Activated naive CD4-positive, alpha-beta T cell treated with Interleukin-2 at 50 U/mL for 16 hours (primary cell): ENCODE results near the gene PGBD5.
"Not testable (repeated sequence)": the region's sequence is repeated elsewhere in the genome, so short reads cannot be mapped to it uniquely, and the experiment has no call there.

ENCODE experiments used
- DNase-seq: peaks from one replicate; pipeline ENCODE4 v3.0.0-alpha.2; 2020

Gene PGBD5

DNA sequence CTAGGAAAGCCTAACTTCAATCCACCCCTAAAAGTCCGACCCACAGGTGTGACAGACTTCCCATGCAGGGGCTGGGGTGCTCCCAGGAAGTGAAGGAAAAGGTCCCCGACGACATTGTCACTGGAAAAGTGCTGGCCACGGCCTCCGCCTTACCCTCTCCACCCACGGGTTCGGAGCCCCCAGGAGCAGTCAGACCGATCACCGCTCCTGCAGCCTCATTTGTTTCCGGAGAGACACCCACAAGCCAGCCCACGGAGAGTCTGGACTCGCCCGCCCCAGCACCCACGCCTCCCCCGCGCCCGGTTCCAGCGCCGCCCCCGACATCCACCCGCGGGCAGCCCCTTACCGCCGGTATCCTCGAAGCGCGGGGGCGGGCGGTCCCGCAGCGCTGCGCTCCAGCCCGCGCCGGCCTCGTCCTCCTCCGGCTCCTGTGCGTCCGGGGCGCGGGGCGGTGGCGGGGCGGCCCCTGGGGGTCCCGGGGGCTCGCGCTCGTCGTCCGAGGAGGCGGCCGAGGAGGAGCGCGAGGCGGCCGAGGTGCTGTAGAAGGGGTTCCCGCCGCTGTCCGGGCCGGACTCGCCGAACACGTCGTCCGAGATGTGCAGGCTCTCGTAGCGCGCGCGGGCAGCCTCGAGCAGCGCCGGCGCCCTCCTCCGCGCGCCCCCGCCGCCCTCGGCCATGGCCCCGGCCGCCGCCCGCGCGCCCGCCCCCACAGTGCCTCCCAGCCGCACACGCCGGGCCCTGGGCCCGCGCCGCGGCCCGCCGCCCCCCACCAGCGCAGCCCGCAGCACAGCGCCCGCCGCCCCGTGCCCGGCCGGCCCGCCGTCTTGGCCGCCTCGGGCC, 660 bp downstream of the PGBD5 start:
- DNase-seq, result no peak

DNA sequence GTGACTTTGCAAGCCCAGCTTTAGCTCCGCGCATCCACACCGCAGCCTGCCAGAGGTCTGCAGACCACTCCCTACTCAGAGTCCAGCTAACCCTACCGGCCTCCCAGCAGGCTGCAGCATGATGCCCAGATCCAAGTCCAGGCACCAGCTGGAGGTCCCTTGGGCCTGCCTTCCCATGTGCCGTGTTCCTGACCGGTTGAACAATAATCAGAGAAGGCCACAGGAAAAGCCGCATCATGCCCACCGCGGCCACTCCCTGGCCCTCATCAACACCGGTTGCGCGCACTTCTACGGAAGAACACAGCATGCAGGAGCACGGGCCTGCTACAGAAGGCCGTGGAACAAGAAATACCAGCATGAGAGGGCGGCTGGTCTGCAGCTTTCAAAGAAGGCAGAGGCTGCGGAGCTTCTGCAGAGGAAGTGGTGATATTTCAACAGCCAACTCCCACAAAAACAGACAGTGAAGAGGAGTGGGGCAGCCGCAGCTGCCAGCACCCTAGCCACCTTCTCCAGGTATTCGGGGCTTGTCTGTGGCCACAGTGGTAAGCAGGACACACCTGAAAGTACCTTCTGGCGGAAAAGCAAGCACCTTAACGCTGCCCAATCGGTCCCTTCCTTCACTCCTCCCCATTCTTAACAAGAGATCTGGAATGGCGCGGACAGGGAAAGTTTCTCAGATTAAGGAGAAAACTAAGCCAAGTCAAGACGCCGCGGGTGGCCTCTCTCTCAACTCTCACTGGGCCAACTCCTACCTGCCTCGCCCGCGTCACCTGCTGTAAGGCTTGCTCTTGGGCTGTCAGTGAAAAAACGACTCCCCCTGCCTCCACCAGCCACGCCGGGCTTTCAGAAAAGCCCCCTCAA, 1.5 kb downstream of the PGBD5 start:
- DNase-seq, result no peak

DNA sequence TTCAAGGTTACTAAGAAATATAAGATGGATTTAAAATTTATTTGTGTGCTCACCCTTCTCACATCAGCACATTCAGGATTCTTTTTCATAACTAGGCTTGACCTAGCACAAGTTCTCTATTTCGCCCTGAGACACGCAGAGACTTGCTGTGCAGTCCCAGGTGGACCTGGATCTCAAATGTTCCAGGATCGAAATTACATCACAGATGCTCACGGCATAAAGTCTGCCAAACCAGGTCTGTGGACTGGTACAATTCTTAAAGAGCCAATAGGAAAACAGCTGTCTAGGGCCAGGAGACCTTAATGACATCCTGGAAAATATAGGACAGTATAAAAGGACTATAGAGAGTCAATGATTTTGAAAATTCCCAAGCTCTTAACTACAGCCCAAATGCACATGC, 2.2 kb downstream of the PGBD5 start:
- no peak for DNase-seq

DNA sequence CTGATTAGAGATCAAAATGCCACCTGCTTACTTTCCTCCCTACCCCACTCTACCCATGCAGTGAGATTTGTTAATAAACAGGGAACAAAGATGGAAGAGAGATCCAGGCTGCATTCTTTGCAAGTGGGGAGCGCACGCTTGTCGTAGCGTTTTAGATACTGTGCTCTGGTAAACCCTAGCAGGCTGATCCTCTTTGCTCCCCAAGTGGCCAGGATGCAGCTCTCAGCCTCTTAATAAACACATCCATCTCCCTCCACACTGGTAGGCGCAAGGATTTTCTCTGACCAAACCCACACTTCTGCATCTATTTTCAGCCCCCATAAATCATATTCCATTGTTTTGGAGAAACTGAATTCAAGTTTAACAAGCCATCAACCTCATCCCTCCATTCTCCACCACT, 2.9 kb downstream of the PGBD5 start:
- DNase-seq, result no peak

DNA sequence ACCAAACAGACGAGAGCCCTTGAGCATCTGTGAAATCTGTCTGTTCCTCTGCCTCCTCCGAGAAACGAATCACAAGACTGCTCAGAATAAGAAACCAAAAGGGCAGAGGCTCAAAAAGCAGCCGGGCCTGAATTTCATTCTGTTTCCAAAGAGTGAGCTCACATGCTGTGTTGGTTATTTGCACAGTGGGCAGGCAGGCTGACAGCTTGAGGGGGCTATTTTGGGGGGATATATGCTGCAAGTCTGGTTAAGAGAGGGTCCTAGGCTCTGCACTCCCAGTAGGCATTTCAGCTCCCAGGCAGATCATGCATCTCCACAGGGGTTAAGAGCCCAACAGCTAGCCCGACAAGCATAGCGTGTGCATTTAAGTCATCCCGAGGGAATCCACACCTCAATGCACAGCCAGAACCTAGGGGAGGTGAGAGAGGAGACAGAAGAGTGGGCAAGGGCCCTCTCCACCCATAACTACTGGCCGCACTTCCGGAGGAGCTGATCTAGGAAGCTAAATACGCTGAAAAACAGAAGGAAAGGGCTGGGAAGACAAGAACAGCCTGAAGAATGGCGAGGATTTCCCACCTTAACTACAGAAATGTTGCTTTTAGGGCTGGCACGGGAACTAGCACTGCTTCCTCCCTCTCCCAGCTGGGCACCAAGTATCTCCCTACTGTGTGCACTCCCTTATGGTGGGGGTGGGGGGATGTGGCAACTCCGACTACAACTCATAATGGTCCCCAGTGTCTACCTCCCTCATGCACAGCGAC, 3.7 kb downstream of the PGBD5 start:
- DNase-seq, result no peak

DNA sequence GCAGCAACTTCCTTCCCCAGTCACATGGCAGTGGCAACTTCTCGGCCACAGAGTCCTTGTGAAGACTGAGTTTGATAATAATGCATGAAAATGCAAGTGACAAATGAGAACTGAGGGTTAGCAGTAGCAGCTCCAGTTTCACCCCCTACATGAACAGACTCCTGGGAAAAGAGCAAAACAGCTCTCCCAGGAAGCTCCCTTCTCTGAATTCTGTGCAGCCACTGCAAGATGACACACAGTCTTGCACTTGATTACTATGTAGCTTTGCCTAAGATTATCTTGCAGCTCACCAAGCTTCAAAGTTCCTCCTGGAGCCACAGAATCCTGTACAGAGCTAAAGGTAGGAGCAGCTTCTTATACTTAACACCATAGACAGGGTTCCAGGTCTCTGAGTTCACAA, 4.7 kb downstream of the PGBD5 start:
- DNase-seq, result no peak

DNA sequence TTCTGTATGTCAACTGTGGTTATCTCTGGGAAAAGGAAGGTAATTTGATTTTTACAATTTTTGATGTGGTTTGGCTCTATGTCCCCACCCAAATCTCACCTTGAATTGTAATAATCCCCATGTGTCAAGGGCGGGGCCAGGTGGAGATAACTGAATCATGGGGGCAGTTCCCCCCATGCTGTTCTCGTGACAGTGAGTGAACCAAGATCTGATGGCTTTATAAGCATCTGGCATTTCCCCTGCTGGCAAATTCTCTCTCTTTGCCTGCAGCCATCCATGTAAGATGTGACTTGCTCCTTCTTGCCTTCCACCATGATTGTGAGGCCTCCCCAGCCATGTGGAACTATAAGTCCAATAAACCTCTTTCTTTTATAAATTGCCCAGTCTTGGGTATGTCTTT, 5.8 kb downstream of the PGBD5 start:
- DNase-seq, result not testable (repeated sequence)

DNA sequence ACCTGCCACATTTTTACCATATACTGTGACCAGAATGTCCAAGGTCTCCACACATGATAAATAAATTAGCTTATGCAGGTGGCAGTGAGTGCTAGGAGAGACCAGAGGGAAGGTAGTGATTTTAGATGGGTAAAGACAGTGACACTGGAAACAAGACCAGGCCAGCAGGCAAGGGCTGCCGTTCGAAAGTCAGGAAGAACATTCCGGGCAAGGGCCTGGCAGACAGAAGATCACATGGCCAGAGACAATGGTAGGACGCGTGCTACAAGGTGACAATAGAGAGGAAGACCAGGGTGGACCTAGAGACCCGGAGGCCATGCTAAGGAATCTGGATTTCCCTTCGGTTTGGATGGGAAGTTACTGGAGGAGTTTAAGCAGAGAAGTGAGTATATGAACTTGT, 9.7 kb downstream of the PGBD5 start:
- DNase-seq, result no peak

DNA sequence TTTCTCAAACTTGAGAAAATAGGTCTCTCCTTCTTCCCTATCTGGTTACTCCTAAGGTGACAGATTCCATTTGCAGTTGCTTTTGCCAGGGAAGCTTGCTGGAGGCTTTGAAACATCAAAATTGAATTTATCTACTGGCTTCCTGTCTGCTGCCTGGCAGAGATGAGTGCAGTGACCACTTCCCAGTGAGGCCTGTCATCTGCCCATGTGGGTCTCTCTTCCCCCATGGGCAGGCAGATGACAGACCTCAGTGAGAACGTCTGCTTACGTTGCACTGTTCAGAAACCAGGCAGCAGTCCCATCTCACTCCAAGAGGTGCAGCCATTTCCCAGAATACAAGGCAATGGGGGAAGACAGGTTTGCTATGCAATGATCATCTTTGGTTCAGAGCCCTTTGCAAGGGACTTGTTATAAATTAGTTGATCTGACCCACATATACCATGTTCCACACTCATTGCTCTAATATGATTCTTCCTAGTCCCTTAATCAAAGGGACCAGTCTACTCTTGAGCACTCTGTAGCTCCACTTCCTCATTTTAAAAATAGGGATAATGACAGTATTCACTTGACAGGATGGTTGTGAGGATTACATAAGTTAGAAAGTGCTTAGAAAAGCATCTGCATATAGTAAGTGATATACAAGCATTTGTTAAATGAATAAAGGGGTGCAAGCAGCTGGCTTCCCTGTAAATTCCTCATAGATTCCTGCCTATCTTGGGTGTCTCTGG, 10.6 kb downstream of the PGBD5 start:
- no peak for DNase-seq

DNA sequence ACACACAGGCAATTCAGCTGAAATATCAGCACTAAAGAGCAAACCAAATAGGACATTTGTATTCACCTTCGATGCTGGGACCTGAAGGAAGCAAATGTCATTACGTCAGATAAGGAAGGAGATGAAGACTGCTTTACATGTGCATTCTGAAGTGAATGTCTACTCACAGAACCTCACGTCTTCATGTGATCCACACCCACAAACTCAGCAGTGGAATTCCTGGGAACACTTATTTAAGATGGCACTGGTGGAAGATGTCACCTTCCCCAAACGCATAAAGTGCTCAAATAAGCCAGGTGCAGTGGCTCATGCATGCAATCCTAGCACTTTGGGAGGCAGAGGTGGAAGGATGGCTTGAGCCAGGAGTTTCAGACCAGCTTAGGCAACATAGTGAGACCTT, 11.4 kb downstream of the PGBD5 start:
- DNase-seq, result no peak

DNA sequence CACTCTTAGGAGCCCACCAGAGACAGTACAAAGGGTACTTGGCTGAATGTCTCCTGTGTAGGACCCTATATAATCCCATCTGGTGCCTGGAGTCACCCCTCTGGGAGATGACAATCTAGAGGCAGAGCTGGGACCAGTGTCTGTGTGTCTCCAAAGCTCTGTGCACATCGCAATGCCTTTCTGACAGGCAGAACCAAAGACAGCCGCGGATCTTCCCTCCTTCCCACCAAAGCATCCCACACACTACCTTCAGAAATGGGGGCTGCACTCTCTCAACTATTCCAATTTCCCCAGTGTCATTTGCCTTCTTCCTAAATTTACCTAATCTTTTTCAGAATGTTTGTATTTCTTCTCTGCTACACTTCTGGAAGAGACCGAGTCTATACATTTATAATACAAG, 12.0 kb downstream of the PGBD5 start:
- no peak for DNase-seq

DNA sequence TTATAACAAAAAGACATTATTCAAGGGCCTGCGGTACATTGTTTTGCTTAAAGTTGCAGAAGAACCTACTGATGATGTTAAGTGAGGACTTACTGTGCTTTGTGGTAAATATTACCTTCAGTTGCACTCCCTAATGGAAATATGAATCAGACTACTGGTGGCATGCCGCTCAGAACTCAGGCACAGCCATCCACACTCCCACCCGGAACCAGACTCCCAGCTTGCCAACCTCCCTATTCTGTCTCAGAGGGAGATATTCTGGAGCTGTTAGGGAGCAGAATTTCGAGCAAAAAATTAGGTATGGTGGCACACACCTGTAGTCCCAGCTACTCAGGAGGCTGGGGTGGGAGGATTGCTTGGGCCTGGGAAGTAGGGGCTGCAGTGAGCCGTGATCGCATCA, 13.1 kb downstream of the PGBD5 start:
- DNase-seq, result no peak

DNA sequence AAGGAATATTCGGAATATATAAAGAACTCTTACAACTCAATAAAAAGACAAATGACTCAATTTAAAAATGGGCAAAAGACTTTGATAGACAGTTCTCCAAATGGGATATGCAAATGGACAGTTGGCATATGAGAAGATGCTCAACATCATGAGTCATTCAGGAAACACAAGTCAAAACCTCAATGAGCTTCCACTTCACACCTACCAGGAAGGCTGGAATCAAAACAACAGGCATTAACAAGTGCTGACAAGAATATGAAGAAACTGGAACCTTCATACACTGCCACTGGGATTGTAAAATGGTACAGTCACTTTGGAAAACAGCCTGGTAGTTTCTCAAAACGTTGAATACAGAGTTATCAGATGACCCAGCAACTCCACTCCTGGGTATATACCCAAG, 17.2 kb downstream of the PGBD5 start:
- DNase-seq, result no peak

DNA sequence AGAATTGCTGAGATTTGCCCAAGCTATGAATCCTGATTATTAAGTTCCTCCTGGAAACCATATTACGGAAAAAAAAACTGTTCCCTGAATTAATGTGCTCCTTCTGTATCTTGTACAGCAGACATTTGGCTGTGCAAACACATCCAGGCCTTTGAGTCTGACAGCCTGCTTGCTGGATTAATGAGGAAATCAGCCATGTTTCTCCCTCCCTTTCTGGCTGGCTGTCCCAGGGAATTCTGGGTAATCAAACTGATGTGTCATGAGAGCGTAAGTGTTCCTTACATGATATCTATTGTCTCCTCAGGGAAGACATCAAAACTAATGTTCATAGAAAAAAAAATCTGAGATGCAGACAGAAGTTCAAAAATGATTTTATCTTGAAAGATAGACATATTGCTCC, 18.8 kb downstream of the PGBD5 start:
- DNase-seq, result no peak

DNA sequence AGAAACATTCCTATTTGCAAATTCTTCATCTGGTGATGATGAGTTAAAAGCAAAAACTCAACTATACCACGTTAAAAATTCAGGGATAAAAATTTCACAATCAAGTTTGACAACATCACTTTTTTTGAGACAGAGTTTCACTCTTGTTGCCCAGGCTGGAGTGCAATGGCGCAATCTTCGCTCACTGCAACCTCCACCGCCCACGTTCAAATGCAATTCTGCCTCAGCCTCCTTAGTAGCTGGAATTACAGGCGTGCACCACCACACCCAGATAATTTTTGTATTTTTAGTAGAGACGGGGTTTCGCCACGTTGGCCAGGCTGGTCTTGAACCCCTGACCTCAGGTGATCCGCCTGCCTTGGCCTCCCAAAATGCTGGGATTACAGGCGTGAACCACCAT, 19.4 kb downstream of the PGBD5 start:
- not testable (repeated sequence) for DNase-seq

DNA sequence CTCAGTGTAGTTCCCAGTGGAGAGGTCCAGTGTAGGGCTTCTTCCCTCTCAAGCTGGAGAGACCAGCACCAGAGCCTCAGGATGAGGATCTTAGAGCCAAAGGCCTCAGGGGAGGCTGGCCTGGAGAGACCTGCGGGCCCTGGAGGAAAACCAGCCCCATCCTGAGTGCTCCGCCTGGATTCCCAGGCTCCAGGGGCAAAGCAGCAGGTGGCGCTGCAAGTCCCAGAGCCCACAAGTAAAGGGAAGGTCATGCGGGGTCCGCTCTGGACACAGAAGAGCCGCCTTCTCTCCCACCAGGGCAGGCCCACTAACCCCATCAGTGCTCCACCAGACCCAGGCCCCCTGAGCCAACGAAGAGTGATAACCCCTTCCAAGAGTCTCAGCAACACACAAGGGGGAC, 22.7 kb downstream of the PGBD5 start:
- no peak for DNase-seq

DNA sequence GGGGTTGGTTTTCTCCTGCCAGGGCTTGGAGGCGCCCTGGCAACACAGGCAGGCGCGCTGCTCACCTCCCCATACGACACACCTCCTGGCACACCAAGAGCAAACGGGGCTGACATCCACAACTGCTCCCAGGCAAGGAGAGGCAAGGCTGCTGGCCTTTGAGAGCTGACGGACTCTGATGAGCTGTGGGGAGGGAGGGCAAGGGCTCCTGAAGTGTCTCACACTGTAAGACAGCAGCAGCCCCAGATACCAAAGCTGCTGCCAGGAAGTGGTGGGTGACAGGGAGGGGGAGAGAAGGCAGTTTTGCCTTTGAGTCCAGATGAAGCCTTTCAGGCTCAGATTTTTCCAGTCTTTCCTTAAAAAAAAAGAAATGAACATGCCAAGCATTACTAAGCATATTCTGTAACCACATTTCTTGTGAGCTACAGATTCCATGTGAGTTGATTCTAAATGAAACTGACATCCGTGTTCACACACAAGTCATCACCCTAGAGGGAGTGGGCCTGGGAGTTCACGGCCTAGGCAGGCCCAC, 24.3 kb downstream of the PGBD5 start:
- no peak for DNase-seq

DNA sequence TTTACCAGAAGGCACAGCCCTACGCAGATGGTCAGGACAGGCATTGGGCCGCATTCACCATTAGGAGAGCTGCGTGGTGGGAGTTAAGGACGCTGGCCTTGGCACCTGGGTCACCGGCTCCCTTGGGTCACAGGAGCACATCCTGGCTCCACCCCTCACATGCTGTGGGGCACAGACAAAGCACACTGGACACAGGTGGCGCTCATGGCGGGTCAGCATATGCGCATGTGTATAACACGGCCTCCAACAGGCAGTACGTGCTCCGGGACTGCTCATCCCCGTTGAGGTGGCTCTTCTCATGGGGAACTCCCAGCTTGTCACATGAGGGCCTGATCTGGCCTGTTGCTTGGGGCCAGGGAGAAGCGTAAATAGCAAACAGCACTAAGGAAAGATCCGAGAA, 25.0 kb downstream of the PGBD5 start:
- DNase-seq, result no peak

DNA sequence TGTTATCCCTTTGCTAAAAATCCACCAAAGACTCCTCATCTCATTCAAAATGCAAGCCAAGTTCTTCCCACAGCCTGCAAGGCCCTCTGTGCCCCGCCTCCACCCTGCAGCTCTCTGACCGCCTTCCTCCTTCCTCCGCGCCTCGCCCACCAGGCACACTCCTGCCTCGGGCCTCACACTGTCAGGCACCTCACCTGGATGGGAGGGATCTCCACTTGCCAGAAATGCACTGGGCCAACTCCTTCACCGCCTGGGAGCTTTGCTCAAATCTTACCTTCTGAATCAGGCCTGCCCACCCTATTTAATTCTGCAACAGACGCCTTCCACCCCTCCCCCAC, 26.2 kb downstream of the PGBD5 start:
- no peak for DNase-seq

DNA sequence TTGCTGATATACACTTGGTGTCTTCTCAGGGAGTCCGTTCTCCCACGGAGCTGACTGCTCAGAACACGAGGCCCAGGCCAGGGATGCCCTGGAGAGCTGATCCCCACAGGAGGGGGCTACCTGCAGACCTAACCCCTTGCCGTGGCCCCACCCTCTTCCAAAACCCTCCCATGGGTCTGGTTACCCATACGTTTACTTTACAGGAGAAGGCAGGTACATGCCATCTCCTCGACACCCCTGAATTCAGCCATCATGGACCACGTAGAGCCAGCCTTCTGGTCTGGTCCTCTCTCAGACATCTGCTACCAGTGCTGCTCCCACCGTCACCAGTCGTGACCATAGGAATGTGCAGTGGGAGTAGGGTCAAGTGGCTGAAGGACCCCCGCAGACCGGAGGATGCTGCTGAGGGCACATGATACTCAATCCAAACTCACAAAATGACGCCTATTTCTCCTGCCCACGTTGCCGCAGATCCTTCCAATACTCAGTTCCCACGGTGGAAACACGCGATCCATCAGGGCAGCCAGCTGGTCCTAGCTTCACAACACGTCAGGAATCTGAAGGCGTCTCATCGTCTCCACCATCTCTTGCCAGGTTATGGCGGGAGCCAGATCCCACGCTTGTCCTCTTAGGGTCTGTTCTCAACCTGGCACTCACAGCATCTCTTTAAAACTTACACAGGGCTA, 26.7 kb downstream of the PGBD5 start:
- no peak for DNase-seq

DNA sequence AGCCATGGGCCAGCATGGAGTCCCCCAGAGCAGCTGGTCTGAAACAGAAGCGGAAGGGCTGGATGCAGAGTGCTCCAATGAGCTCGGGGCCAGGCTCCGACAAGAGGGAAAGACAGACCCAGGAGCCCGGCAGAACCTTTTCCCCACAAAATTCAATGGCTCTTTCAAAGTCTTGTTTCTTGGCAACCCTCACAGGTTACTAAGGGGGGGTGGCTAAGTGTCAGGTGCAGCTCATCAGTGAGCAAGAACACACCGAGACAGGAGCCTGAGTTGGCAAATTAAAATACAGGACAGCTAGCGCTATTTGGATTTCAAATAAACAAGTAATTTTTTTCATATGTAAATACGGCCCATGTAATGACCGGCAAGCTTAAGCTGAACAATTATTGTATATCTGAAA, 27.3 kb downstream of the PGBD5 start:
- no peak for DNase-seq

DNA sequence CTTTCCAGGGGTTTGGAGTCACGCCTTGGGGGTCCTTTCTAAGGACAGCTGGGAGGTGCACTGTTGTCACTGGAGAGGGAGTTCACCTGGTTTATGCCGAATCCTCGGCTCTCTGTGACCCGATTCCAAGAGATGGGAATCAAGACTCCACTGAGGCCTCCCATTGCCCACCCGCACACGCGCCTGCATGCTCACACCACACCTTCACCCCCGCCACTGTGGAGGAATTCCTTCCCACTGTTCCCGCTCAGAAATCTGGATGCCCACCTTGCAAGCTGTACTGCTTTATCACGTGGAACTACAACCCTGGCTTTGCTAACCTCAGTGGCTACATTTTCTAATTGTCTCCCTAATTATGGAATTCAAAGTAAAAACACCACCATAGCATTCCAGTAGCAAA, 29.2 kb downstream of the PGBD5 start:
- no peak for DNase-seq
